ENCODE data around the gene SRD5A2.

SRD5A2 gene, protein sequence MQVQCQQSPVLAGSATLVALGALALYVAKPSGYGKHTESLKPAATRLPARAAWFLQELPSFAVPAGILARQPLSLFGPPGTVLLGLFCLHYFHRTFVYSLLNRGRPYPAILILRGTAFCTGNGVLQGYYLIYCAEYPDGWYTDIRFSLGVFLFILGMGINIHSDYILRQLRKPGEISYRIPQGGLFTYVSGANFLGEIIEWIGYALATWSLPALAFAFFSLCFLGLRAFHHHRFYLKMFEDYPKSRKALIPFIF

DNA sequence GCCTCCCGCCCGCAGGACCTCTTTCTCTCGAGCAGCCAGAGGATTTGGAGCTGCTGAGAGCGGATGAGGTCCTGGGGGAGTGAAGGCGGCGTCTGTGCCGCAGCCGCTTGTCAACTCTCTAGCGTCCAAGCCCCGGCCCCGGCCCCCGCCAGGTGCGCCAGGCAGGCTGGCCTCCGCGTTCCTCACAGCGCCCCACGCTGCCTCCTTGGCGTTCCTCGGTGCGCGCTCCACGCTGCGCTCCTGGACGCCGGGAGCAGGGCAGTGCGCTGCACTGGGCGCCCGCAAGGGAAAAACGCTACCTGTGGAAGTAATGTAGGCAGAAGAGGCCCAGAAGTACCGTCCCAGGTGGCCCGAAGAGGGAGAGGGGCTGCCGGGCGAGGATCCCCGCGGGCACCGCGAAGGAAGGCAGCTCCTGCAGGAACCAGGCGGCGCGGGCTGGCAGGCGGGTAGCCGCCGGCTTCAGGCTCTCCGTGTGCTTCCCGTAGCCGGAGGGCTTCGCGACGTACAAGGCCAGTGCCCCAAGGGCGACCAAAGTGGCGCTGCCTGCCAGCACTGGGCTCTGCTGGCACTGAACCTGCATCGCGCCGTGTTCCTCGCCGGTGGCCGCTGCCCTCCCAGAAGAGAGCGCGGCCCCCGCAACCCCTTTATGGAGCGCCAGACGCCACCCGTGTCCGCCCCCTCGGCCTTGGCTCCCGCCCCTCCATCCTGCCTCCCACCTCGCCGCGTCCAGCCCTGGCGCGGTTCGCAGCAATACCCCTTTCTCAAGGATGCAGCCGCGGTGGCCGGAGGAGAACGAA lies at the start of gene SRD5A2:
Gene SRD5A2 (minus strand): TSS at position 618 of the 797 bp plus-strand sequence. CDS start 38 bp downstream, at position 580.
- no peak for DNase-seq

DNA sequence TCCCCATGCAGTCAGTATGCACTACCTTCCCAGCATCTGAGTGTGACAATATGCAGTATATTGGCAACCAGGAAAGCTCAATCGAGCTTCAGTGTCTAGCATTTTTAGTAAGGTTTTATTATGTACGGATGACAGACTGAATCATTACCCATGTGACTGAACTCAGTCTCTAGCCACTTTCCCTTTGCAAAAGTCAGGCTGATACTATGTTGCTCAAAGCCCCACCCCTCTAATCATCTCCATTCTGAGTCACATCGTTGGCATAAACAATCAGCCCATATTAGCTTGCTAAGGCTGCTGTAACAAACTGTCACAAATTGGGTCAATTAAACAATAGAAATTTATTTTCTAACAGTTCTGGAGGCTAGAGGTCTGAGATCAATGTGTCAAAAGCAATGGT lies 25.8 kb upstream of the SRD5A2 start:
- DNase-seq, result no peak

DNA sequence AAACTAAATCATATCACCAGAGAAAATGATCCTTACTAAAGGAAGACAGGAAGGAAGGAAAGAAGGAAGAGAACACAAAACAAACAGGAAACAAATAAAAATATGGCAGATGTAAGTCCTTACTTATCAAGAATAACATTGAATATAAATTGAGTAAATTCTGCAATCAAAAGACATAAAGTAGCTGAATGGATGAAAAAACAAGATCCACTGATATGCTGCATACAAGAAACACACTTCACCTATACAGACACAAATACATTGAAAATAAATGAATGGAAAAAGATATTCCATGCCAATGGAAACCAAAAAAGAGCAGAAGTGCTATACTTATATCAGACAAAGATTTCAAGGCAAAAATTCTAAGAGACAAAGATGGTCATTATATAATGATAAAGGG lies 18.0 kb upstream of the SRD5A2 start:
- DNase-seq, result no peak

DNA sequence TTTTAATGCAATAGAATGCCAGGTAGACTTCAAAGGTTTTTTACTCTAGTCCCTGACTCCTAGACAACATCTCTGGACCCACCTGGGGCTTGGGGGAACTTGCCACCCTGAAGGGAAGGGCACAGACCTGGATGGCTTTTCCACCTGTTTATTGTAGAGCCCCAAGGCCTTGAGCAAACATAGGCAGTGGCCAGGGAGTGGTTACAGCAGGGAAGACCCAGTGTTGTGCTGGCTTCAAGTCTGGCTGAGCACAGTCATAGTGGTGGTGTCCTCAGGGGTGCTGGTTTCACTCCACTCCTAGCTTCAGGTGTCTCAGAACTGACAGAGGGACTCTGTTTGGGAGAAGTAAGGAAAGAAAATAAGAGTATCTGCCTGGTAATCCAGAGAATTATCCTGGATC lies 5.5 kb upstream of the SRD5A2 start:
- no peak for DNase-seq

DNA sequence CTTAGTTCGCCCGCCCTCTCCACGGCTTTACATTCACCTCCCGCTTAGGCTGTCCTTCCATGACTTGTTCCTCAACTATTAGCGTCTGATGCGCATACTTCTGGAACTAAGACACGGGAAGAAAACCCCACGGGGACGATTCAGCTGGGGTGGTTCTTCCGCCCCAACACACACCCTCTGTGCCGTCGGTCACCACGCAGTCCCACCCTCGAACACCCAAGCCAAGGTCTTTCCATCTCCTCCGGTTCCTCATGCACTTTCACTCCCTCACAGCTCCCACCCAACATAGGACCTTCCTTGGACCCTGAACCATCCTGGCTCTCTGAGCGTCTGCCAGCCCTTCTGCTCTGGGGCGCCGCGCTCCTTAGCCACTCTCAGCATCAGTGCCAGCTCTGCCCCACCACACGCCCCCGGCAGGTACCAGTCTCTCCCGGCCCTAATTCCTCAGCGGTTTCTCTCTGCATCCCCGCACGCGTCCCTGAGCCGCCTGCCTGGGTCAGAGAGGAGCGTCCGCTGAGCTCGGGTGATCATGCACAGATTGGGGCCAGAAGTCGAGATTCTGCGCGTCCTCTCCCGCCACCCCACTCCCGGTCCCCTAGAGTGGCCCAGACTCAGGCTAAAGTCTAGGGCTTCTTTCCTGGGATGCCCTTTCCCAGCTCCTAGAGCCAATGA lies 522 bp upstream of the SRD5A2 start:
- no peak for DNase-seq

DNA sequence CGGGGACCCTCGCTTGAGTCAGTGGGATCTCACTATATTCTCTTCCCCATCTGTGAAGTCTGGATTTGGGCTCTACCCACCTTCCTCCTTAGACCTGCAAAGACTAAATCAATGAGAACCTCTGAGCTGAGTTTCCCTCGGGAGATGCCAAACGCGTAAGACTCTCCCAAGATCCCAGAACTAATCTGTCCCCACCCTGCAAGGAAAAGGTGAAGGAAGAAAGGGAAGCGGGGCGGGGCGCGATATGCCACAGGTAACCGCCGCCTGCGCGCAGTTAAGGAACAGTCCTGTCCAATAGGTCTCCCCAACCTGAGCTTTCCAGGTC lies 780 bp downstream of the SRD5A2 start:
- no peak for DNase-seq

DNA sequence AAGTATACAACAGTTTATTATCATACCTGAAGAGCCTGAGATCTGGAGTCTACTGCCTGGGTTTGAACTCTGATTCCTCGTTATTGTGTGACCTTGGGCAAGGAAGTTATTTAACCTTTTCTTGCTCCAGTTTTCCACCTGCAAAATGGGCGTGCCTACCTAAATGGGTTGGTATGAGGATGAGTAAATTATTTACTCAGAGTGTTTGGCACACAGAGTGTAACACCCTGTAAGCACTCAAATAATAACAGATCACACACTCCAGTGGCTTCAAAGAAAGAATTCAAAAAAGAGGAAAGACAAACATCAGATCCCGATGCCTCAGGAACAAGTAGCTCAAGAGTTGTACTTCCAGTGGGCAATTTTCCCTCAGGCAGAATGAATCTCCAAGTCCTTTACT lies 2.4 kb downstream of the SRD5A2 start:
- DNase-seq, result no peak

DNA sequence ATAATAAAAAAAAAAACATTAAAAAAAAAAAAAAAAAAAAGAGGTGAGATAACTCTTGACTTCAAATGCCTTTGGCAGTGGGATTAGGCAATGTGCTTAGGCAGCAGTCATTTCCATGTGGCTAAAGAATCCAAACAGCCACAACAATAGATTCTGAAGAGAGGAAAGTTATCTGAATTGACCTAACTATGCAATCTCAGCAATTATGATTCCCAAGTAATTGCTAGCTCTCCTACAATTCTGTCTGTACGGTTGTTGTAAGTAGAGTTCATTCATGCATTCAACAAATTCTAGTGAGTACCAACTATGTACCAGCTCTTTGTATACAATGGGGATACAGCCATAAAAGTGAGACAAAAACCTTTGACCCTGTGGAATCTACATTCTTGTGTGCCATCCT lies 3.6 kb downstream of the SRD5A2 start:
- DNase-seq, result no peak

DNA sequence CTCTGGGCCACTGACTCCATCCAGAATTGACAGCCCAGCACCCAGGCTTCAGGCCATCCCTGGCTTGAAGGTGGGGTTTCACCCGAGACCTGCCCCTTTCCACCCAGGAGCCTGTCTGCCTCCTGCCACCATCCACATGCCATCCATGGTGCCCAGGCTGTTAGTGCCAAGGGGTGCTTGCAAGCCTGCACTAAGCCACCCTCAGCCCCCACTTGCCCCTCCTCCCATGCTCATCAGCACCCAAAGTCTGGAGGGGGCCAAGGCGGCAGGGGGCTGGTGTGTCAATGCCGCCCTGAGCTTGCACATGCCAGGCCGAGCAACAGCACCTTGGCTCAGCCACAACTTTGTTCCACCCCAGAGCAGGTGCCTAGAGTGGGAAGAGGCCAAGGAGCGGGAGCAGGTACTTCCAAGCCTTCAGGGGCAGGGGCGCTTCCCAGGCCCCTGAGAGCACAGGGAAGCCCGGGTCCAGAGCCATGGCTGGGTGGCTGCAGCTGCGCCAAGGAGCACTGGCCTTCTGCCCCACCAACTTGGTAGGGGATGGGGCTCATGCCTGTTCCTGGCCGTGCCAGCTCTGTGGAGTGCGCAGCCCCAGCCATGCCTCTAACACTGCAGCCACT lies 12.0 kb downstream of the SRD5A2 start:
- DNase-seq, result no peak

DNA sequence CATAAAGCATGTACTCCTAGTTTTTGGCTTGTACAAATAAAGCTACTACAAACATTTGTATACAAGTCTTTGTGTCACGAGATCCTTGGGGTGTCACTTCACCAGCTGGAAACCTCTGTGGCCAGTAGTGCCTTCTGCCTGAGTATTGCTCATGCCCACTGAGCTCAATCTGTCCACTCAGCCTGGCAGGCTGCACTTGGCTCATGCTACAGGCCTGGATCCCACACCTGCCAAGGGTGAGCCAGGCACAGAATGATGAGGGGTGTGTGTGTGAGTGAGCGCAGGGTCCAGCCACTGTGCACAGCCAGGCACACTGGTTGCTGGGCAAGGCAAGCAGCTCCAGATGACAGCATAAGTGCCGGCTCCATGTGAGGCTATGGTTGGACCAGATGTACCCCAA lies 13.1 kb downstream of the SRD5A2 start:
- no peak for DNase-seq

DNA sequence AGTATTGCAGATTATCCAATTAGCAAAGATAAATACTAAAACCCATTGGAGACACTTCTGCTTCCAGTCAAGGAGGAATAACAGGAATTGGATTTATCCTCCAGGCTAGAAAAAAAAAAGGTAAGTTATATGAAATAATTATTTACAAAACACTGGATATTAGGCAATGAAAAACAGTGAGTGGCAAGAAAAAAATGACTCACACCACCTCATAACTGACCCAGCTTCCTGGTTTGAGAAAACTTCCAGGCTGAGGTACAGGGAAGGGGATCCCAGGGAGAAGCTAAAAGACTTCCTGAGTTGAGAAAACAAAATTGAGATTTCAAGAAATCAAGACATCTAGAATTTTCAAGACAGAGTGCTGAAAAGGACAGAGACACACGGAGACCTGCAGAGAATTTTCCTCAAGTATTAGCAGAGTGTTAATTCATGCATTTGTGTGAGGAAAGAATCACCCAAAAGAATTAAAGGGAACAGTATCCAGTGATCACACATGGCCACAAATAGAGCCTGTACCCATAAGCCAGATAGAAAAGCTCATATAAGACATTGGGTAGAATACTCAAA lies 17.4 kb downstream of the SRD5A2 start:
- DNase-seq, result no peak

DNA sequence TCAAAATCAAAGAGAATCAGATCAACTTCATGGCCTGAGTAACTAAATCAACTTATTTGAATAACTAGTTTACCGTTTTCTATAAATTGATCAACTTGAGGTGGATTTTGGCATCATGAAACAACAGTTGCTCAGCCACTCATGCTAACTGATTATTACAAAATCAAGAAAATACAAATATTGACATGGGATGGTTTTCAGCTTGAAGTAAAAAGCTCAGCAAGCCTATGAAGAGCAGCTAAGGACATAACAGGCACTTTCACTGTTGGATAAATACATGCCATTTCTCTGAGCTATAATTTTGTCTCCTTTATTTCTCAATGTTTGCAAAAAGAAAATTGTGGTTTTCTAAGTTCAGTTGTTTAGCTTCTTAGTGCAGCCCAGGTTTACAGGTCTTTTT lies 18.9 kb downstream of the SRD5A2 start:
- DNase-seq, result no peak

DNA sequence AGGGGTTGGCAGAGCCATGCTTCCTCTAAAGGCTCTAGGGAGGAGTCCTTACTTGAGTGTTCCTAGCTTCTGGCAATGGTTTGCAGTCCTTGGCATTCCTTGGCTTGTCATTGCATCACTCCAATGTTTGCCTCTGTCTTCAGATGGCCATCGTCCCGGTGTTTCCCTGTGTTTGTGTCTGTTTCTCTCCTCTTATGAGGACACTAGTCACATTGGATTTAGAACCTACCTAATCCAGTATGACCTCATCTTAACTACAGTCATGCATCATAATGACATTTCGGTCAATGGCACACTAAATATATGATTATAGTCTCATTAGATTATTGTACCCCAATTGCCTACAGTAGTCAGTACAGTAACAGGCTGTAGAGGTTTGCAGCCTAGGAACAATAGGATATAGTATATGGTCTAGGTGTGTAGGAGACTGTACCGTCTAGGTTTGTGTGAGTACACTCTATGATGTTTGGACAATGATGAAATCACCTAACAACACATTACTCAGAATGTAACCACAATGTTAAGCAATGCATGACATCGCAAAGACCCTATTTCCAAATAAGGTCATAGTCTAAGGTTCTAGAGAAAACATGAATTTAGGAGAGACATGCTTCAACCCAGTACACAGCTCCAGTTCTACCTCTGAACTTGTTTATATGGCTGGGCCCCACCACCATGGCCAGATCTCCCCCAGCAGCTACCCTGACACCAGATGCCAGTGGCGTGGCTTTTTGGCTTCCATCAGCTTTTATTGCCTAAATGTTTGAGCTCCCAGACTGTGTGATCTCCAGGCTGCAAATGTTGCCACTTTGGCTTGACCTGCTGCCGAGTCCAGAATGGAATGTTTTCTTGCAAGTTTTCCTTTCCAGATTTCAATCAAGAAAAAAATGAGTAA lies 22.1 kb downstream of the SRD5A2 start:
- no peak for DNase-seq

DNA sequence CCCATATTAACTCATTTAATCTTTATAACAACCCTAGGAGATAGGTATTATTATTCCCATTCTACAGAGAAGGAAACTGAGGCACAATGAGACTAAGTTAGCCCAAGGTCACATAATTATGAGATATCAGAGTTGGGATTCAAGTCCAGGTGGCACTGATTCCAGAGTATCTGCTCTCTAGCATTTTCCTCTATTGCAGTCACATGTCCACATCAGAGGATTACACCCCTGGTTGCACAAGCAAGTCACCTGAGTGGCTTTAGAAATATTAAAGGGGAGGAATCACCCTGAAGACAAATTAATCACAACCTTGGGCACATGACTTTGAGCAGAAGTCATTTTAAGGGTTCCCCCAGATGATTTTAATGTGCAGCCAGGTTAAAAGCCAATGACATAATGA lies 23.8 kb downstream of the SRD5A2 start:
- DNase-seq, result no peak

DNA sequence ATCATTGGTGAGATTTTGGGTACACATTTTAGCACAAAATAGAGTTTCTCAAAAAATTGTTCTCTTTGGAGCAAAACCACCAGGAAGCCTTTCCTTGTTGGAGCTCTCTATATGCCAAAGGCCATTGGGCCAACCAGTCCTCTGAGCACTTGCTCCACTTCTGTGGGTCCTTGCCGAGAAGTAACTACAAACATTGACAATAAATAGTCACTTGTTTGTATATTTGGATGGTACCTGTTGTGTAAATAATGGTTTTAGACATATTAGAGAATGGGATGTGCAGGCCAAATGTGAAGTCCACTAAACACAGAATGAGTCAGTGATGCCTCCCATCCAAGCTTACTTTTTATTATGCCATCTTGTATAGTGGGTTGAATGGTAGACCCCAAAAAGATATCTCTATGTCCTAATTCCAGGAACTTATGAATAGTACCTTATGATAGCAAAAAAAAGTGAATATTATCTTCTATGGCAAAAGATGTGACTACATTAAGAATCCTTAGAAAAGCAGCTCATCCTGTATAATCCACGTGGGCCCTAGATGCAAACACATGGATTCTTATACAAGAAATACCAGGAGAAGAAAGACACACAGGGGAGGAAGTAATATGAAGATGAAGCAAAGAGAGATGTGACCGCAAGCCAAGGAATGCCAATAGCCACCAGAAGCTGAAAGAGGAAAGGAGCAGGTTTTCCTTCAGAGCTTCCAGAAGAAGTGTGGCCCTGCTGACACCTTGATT lies 24.6 kb downstream of the SRD5A2 start:
- DNase-seq, result no peak

DNA sequence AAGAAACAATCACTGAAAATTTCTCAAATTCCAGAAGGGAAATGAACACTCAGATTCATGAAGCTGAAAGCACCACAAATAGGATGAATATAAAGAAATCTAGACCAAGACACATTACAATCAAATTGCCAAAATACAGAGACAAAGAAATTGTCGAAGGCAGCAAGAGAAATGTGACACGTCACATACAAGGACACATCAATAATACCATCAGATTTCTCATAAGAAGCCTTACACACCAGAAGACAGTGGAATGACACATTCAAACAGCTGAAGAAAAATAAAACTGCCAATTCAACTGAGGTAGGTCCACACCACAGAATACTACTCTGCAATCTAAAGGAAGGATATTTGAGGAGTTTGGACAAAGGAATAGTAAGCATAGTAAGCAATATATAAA lies 27.4 kb downstream of the SRD5A2 start:
- DNase-seq, result no peak

DNA sequence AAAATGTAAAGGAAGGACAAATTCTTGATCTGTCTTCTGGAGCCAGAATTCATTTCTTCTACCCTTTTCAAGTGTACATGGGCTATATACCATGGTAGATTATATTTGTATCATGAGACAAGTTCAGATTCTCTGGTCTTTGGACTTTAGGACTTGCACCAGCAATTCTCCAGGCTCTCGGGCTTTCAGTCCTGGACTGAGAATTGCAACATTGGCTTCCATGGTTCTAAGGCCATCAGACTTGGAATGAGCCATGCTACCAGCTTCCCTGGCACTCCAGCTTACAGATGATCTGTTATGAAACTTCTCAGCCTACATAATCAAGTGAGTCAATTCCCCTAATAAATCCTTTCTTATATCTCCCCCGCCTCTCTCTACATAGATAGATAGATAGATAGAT lies 33.3 kb downstream of the SRD5A2 start:
- DNase-seq, result no peak

DNA sequence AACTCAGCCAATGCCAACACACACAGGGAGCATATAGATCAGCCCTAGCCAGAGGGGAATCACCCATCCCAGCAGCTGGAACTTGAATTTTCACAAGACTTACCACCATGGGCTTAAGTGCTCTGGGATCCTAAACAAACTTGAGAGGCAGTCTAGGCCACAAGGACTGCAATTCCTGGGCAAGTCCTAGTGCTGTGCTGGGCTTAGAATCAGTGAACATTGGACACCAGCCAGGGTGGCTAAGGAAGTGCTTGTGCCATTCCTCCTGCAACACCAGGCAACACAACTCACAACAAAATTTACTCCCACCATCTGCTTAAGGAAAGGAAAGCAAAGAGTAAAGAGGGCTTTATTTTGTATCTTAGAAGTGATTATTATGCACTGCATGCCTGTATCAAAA lies 38.9 kb downstream of the SRD5A2 start:
- DNase-seq, result no peak

DNA sequence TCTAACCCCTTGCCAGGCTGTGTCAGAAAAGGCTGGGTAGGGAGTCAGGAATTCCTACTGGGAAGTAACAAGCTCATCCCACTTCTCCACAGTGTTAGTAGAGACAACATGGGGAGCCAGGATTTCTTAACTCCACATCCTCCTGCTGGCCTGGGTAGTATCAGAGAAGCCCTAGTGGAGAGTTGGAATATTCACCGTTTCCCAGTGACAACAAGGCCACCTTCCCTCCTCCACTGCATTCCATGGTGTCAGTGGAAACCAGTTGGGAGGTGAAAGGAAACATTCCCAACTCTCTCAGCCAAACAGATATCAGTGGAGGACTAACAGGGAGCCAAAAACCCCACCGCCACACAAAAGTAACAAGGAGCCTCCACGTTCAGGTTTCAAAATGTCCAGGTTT lies 41.2 kb downstream of the SRD5A2 start:
- no peak for DNase-seq

DNA sequence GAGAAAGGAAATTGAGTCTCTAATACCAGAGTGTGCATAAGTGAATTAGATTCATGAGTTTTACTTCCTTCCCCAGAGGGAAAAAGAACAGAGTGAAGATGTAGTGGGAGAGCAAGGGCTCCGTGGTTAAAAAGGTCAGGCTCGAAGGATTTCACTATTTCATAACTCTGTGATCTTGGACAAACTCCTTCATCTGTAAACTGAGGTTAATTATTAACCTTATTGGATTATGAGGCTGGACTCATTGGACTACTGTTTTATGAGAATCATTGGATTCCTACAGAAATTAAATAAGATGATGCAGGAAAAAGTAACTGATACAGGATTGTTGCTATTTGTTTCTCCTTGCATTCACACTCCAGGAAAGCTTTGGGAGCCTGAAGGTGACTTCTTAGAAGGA lies 45.0 kb downstream of the SRD5A2 start:
- DNase-seq, result no peak

DNA sequence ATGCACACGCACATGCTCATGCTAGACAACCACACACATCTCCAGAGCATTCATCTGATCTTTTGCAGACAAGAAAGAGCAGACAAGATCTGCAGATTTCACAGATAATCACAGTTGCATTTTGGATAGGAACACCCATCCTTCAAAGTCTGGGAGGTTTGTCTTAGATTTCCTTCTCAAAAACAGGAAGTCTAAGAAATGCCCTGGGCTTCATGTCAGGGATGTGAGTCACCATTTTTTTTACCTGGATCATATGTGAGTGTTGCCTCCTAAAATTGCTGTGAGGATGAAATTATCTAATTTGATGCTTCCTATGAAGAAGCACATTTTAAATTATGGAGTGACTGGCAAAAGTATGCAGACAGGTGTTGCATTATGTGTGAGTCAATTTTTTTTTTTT lies 46.1 kb downstream of the SRD5A2 start:
- DNase-seq, result no peak

DNA sequence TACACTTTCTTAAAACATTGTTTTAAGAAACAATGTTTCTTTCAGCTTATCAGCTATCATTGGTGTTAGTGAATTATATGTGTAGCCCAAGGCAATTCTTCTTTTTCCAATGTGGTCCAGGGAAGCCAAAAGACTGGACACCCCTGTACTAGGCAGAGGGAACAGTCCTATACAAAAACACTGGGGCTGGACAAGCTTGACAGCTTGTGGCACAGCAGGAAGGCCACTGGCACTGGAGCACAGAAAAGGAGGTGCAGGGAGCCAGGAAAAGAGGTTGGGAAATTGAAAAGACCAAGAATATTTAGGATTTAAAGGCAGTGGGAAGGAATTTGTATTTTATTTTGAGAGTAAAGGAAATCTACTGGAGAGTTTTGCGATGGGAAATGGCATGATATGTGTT lies 47.7 kb downstream of the SRD5A2 start:
- no peak for DNase-seq

Data from activated CD4-positive, CD25-positive, alpha-beta regulatory T cell (primary cell).